GM12878 (cell line): Measurements from ENCODE around the gene NDUFB2. TPM values are rescaled to one million over a fixed set of nuclear protein-coding genes. Genes with fewer than 3 reads are reported as not detected.

Experiments
- BMI1 ChIP-seq: fragments of 450-650 bp; IDR thresholded peaks from 2 replicates; pipeline ENCODE4 v1.6.1; 2016; ENCODE audit warnings: mild to moderate bottlenecking, moderate library complexity, borderline replicate concordance
- BRCA1 ChIP-seq: IDR thresholded peaks from 2 replicates; pipeline ENCODE4 v1.6.1; 2011; ENCODE audit warnings: low read depth, low read length, improper control_type of control experiment
- CEBPB ChIP-seq, 2 experiments: fragments of 150-350 bp in 1 of 2; IDR thresholded peaks; 2 replicates each; pipeline ENCODE4 v1.6.1; 2012 to 2014; ENCODE audit warnings: low read depth in 2 of 2, low read length in 2 of 2, borderline replicate concordance in 1 of 2, inconsistent platforms in 1 of 2
- CHD1 ChIP-seq: IDR thresholded peaks from 2 replicates; pipeline ENCODE4 v1.6.1; 2012; ENCODE audit warnings: low read depth, low read length, improper control_type of control experiment
- CREM ChIP-seq: IDR thresholded peaks from 2 replicates; pipeline ENCODE4 v1.6.1; 2014; ENCODE audit warnings: antibody characterized with exemption, low read depth
- DPF2 ChIP-seq: fragments of 450-650 bp; IDR thresholded peaks from 2 replicates; pipeline ENCODE4 v1.6.1; 2017; ENCODE audit warnings: mild to moderate bottlenecking
- EP300 ChIP-seq, 2 experiments: fragments of 150-350 bp in 1 of 2; IDR thresholded peaks; 2 replicates each; pipeline ENCODE4 v1.6.1; 2011 to 2012; ENCODE audit warnings: low read depth in 2 of 2, low read length in 2 of 2, borderline replicate concordance in 1 of 2, improper control_type of control experiment in 1 of 2, inconsistent platforms in 1 of 2; ENCODE audit not compliant: control insufficient read depth in 1 of 2
- FOXK2 ChIP-seq: fragments of 450-650 bp; IDR thresholded peaks from 2 replicates; pipeline ENCODE4 v1.6.1; 2017; ENCODE audit warnings: mild to moderate bottlenecking, moderate library complexity
- IKZF2 ChIP-seq, 2 experiments: fragments of 450-650 bp; IDR thresholded peaks; 2 replicates each; pipeline ENCODE4 v1.6.1; 2017; ENCODE audit warnings: mild to moderate bottlenecking in 2 of 2, moderate library complexity in 2 of 2
- IRF3 ChIP-seq: fragments of 450-650 bp; IDR thresholded peaks from 2 replicates; pipeline ENCODE4 v1.6.1; 2014; ENCODE audit warnings: mild to moderate bottlenecking
- IRF4 ChIP-seq: IDR thresholded peaks from 2 replicates; pipeline ENCODE4 v1.6.1; 2011; ENCODE audit warnings: low read depth, low read length
- KAT2A ChIP-seq: conservative IDR thresholded peaks from 2 replicates; pipeline ENCODE4 v1.6.1; 2011; ENCODE audit warnings: low read depth, low read length; ENCODE audit not compliant: control insufficient read depth
- MXI1 ChIP-seq: fragments of 150-350 bp; IDR thresholded peaks from 2 replicates; pipeline ENCODE4 v1.6.1; 2011; ENCODE audit warnings: low read depth, mild to moderate bottlenecking, inconsistent platforms, low read length, improper control_type of control experiment
- NFXL1 ChIP-seq: fragments of 450-650 bp; IDR thresholded peaks from 2 replicates; pipeline ENCODE4 v1.6.1; 2017; ENCODE audit warnings: antibody characterized with exemption, mild to moderate bottlenecking, borderline replicate concordance
- NRF1 ChIP-seq: conservative IDR thresholded peaks from 2 replicates; pipeline ENCODE4 v1.6.1; 2011; ENCODE audit warnings: mild to moderate bottlenecking, low read depth, low read length, improper control_type of control experiment
- PAX8 ChIP-seq: fragments of 450-650 bp; IDR thresholded peaks from 2 replicates; pipeline ENCODE4 v1.6.1; 2017; ENCODE audit warnings: mild to moderate bottlenecking, moderate library complexity
- POLR2A ChIP-seq: IDR thresholded peaks from 2 replicates; pipeline ENCODE4 v1.6.1; 2011; ENCODE audit warnings: low read depth, mild to moderate bottlenecking, low read length
- POLR2AphosphoS5 ChIP-seq: IDR thresholded peaks from 2 replicates; pipeline ENCODE4 v1.6.1; 2011; ENCODE audit warnings: mild to moderate bottlenecking, low read length, inconsistent platforms
- POU2F2 ChIP-seq: IDR thresholded peaks from 3 replicates; pipeline ENCODE4 v1.6.1; 2011; ENCODE audit warnings: low read depth, mild to moderate bottlenecking, low read length, borderline replicate concordance
- RAD21 ChIP-seq: IDR thresholded peaks from 2 replicates; pipeline ENCODE4 v1.6.1; 2011; ENCODE audit warnings: mild to moderate bottlenecking, low read depth, low read length, moderate library complexity; ENCODE audit not compliant: insufficient read depth
- RAD51 ChIP-seq: fragments of 450-650 bp; IDR thresholded peaks from 2 replicates; pipeline ENCODE4 v1.6.1; 2016; ENCODE audit warnings: moderate library complexity, mild to moderate bottlenecking, inconsistent platforms
- RELB ChIP-seq: fragments of 450-650 bp; IDR thresholded peaks from 2 replicates; pipeline ENCODE4 v1.6.1; 2017; ENCODE audit warnings: low read depth, mild to moderate bottlenecking, moderate library complexity
- RUNX3 ChIP-seq: IDR thresholded peaks from 2 replicates; pipeline ENCODE4 v1.6.1; 2012; ENCODE audit warnings: low read length, inconsistent platforms
- SP1 ChIP-seq: IDR thresholded peaks from one replicate; pipeline ENCODE4 v1.6.1; 2011; ENCODE audit warnings: low read depth, low read length
- SRF ChIP-seq, 2 experiments: IDR thresholded peaks; 2 replicates each; pipeline ENCODE4 v1.6.1; 2011; ENCODE audit warnings: low read depth in 2 of 2, low read length in 2 of 2, mild to moderate bottlenecking in 1 of 2, moderate library complexity in 1 of 2
- TBL1XR1 ChIP-seq: IDR thresholded peaks from 2 replicates; pipeline ENCODE4 v1.6.1; 2012; ENCODE audit warnings: low read depth, low read length, improper control_type of control experiment
- TCF12 ChIP-seq: IDR thresholded peaks from 2 replicates; pipeline ENCODE4 v1.6.1; 2011; ENCODE audit warnings: low read depth, mild to moderate bottlenecking, low read length
- USF2 ChIP-seq: IDR thresholded peaks from 2 replicates; pipeline ENCODE4 v1.6.1; 2011; ENCODE audit warnings: low read depth, low read length, improper control_type of control experiment, borderline replicate concordance
- YY1 ChIP-seq: IDR thresholded peaks from 2 replicates; pipeline ENCODE4 v1.6.1; 2011; ENCODE audit warnings: low read depth, mild to moderate bottlenecking, low read length
- ZNF207 ChIP-seq: fragments of 450-650 bp; IDR thresholded peaks from 2 replicates; pipeline ENCODE4 v1.6.1; 2014; ENCODE audit warnings: antibody characterized with exemption, mild to moderate bottlenecking, borderline replicate concordance
- ZNF217 ChIP-seq: fragments of 450-650 bp; IDR thresholded peaks from 2 replicates; pipeline ENCODE4 v1.6.1; 2017; ENCODE audit warnings: antibody characterized with exemption, mild to moderate bottlenecking
- polyA plus RNA-seq, 11 experiments: library from polyadenylated mRNA; depleted of rRNA in 4 of 11; unstranded in 6 of 11; stranded (reverse) in 5 of 11; fragments of >200 nt; fragmentation: Nextera tagmentation in 4 of 11; fragmentation: Illumina TruSeq in 1 of 11; extraction: Ambion mirVana in 4 of 11; extraction: Trizol in 1 of 11; gene quantifications; 1 replicate in 1 of 11; 2 replicates in 10 of 11; pipeline versions ENCODE4 v1.2.1 to v1.2.3, GENCODE V29; 2011 to 2016; ENCODE audit warnings: inconsistent platforms in 2 of 11, missing spikeins in 2 of 11, low read depth in 1 of 11
- total RNA-seq, 4 experiments: library from RNA; depleted of rRNA in 3 of 4; stranded (reverse); fragments of >200 nt in 3 of 4; fragmentation: Illumina TruSeq in 1 of 4; extraction: Trizol in 1 of 4; gene quantifications; 2 replicates each; pipeline versions ENCODE4 v1.2.1 to v1.2.3, GENCODE V29; 2013 to 2021

Gene NDUFB2
- total and polyA plus RNA-seq, 10 of the 15 experiments (the other 5 are each of a cell fraction or from before 2014, with no cell fraction given) = 109 to 1,236 (median 323) TPM

- TF ChIP-seq IRF3 (no peak), EP300 (IDR thresholded peaks at IDR 0.05; ENCODE audit: borderline replicate concordance in 1 of 2, control insufficient read depth in 1 of 2, low read depth in 2 of 2, low read length in 2 of 2) (no peak), SRF (IDR thresholded peaks at IDR 0.05; ENCODE audit: low read depth in 2 of 2, low read length in 2 of 2) (no peak), CEBPB (IDR thresholded peaks at IDR 0.05; ENCODE audit: borderline replicate concordance in 1 of 2, low read depth in 2 of 2, low read length in 2 of 2) (no peak), RAD51 (no peak), TCF12 (no peak), RAD21 (no peak), MXI1 (no peak), FOXK2 (no peak), DPF2 (no peak), CHD1 (no peak), USF2 (no peak), PAX8 (no peak), POU2F2 (no peak), CREM (no peak), BMI1 (no peak), YY1 (no peak), RUNX3 (peak; percentile 26; the same call in 1 of the 2 replicates), IKZF2 (IDR thresholded peaks at IDR 0.05) (peak; percentile 39 to 50; a peak in 3 of 4 replicates), BRCA1 (no peak), SP1 (no peak), RELB (peak; percentile 19; the same call in 1 of the 2 replicates), NFXL1 (no peak), POLR2A (no peak), ZNF217 (no peak), IRF4 (no peak), ZNF207 (no peak), KAT2A (no peak), NRF1 (no peak), POLR2AphosphoS5 (no peak), TBL1XR1 (no peak)
Observed at GRCh38 chr7:140656548-140657515, 39.7 kb upstream of the NDUFB2 start (continued).
